Caco-2 (cell line): ENCODE data around the gene GNGT1. TPM values are rescaled to one million over a fixed set of nuclear protein-coding genes. Genes with fewer than 3 reads are reported as not detected.

Experiments
- BruUV-seq: library from RNA; stranded (reverse); fragments of 400-500 nt; replicated peaks from 2 replicates; lab custom pipeline; 2021; lab: Mats Ljungman, UMichigan
- CTCF ChIA-PET: fragments of 300-600 bp; sonication (Branson Sonifier 250); formaldehyde crosslinking; loops from one replicate; lab custom pipeline; 2022; ENCODE audit warnings: antibody characterized with exemption; lab: Charles Lee
- POLR2A ChIA-PET: fragments of 300-600 bp; sonication (Branson Sonifier 250); formaldehyde crosslinking; loops from one replicate; lab custom pipeline; 2022; ENCODE audit warnings: antibody characterized with exemption; lab: Charles Lee
- DNase-seq, 2 experiments: peaks; one replicate each; pipeline versions ENCODE4 v3.0.0 to v3.0.0-alpha.2; 2020 to 2022
- H3K27me3 ChIP-seq: replicated peaks from 2 replicates; pipeline ENCODE4 v1.6.0; 2011; ENCODE audit warnings: low read length; ENCODE audit not compliant: control insufficient read depth, insufficient read depth
- H3K36me3 ChIP-seq: 2 replicates; pipeline ENCODE4 v1.5.1; 2011; ENCODE audit warnings: low read length; ENCODE audit not compliant: control insufficient read depth, insufficient read depth
- H3K4me1 ChIP-seq: fragments of 250-450 bp; sonication (Bioruptor Pico); 2 replicates; pipeline ENCODE4 v1.5.1; 2020; ENCODE audit warnings: mild to moderate bottlenecking
- H3K4me3 ChIP-seq: 2 replicates; pipeline ENCODE4 v1.5.1; 2011; ENCODE audit warnings: low read depth, mild to moderate bottlenecking, control low read depth, low read length
- H3K9me3 ChIP-seq: fragments of 250-450 bp; sonication (Bioruptor Pico); 2 replicates; pipeline ENCODE4 v1.5.1; 2020; ENCODE audit warnings: mild to moderate bottlenecking, moderate library complexity
- H3K27ac Mint-ChIP-seq: one replicate; pipeline ENCODE4 v1.8.0; 2022; ENCODE audit warnings: mixed read lengths; ENCODE audit not compliant: unreplicated experiment
- H3K27me3 Mint-ChIP-seq: one replicate; pipeline ENCODE4 v1.8.0; 2022; ENCODE audit warnings: mixed read lengths; ENCODE audit not compliant: insufficient read depth, unreplicated experiment
- H3K36me3 Mint-ChIP-seq: one replicate; pipeline ENCODE4 v1.8.0; 2022; ENCODE audit warnings: mild to moderate bottlenecking, mixed read lengths; ENCODE audit not compliant: insufficient read depth, unreplicated experiment
- H3K4me1 Mint-ChIP-seq: one replicate; pipeline ENCODE4 v1.8.0; 2022; ENCODE audit warnings: low read depth, mixed read lengths; ENCODE audit not compliant: unreplicated experiment
- H3K4me3 Mint-ChIP-seq: one replicate; pipeline ENCODE4 v1.8.0; 2022; ENCODE audit warnings: mild to moderate bottlenecking, moderate library complexity, mixed read lengths; ENCODE audit not compliant: unreplicated experiment
- H3K9me3 Mint-ChIP-seq: one replicate; pipeline ENCODE4 v1.8.0; 2022; ENCODE audit warnings: mixed read lengths; ENCODE audit not compliant: unreplicated experiment
- intact Hi-C: fragments of 100-400 bp; cut with micrococcal nuclease; formaldehyde crosslinking; loops from one replicate; pipeline ENCODE4 v1.10.0; 2022; ENCODE audit not compliant: unreplicated experiment
- total RNA-seq: library from RNA; stranded (reverse); gene quantifications from 2 replicates; pipeline ENCODE4 v1.2.3, GENCODE V29; 2022
- TF ChIP-seq, protein P1 (sequence below), 2 experiments: fragments of 200-600 bp in 1 of 2; IDR thresholded peaks; 1 replicate in 1 of 2; 2 replicates in 1 of 2; pipeline versions ENCODE4 v1.5.1 to v1.8.0; 2011 to 2022; ENCODE audit warnings: antibody characterized with exemption in 1 of 2, control low read depth in 1 of 2, inconsistent platforms in 1 of 2, low read depth in 1 of 2, low read length in 1 of 2, mild to moderate bottlenecking in 1 of 2, moderate library complexity in 1 of 2; ENCODE audit not compliant: insufficient read depth in 1 of 2, severe bottlenecking in 1 of 2, unreplicated experiment in 1 of 2

GNGT1 gene
- total RNA-seq, 1 experiment from 2014 or later: 0.54 TPM

DNA sequence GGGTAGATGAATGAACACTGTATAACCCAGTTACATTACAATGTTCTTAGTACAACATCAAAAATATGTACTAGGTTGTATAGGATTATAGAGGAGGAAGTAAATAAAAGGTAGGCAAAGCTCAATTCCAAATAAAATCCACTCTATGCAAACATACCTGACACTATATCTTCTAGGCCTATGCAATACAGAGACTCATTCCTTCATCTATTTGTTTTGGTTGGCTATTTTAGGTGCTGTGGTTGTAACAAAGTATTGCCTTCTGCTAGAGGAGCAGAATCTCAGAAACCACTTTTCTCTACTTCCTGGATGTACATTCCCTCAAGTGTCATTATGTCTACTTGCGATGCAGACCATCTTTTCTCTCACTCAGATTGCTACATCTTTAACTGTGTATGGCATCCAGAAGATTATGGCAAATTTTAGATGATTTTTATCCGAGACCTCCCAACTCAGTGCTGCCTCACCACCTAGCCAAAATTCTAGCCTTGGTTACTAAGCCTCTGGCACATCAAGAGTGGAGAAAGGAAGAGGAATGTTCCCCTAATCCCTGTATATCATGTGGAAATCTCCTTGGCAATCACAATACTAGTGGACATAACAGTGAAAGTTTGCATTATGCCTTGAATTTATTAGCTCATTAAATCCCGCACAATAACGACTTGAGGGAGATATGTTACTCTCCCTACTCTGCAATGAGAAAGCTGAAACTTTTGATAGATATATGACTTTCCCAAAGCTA lies 10.3 kb upstream of the GNGT1 start:
- no TSS peak for BruUV-seq
- peaks cover 10% of the 10 kb centered on the region for H3K4me1 ChIP-seq
- intact Hi-C loops: no loop called here
- CTCF ChIA-PET: no interaction called here
- Mint-ChIP-seq H3K9me3 (no peaks in the 10 kb centered on the region), H3K4me3 (no peak overlapping the region), H3K4me1 (peaks cover 6% of the 10 kb centered on the region), H3K27ac (no peak overlapping the region), H3K27me3 (peaks cover 2% of the 10 kb centered on the region), H3K36me3 (no peaks in the 10 kb centered on the region)
- POLR2A ChIA-PET: no interaction called here
- no peaks in the 10 kb centered on the region for H3K27me3 ChIP-seq
- DNase-seq: no peak
- TF ChIP-seq, protein P1, sequence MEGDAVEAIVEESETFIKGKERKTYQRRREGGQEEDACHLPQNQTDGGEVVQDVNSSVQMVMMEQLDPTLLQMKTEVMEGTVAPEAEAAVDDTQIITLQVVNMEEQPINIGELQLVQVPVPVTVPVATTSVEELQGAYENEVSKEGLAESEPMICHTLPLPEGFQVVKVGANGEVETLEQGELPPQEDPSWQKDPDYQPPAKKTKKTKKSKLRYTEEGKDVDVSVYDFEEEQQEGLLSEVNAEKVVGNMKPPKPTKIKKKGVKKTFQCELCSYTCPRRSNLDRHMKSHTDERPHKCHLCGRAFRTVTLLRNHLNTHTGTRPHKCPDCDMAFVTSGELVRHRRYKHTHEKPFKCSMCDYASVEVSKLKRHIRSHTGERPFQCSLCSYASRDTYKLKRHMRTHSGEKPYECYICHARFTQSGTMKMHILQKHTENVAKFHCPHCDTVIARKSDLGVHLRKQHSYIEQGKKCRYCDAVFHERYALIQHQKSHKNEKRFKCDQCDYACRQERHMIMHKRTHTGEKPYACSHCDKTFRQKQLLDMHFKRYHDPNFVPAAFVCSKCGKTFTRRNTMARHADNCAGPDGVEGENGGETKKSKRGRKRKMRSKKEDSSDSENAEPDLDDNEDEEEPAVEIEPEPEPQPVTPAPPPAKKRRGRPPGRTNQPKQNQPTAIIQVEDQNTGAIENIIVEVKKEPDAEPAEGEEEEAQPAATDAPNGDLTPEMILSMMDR (IDR thresholded peaks at IDR 0.05; ENCODE audit: insufficient read depth in 1 of 2, low read depth in 1 of 2, low read length in 1 of 2, severe bottlenecking in 1 of 2, unreplicated experiment in 1 of 2): no peak
- no peaks in the 10 kb centered on the region for H3K9me3 ChIP-seq
- H3K36me3 ChIP-seq: no peaks in the 10 kb centered on the region
- H3K4me3 ChIP-seq: no peak overlapping the region

DNA sequence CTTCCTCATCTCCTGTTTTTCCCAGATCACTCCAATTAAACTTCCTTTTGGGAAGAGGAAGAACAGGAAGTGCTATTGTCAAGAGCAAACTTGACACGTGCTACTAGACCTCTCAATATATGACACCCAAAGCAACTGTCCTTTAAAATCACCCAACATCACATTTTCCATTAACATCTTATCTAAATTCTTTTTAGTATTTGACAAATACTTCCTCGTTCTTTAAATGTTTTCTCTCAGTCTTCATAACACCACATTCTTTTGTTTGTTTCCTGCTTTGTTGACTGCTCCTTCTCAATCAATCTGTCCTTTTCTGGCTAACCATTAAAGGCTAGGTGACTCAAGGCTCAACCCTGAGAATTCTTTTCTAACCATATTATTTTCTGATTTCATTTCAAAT lies 8.7 kb upstream of the GNGT1 start:
- Mint-ChIP-seq H3K27me3 (peaks cover 2% of the 10 kb centered on the region), H3K9me3 (no peaks in the 10 kb centered on the region), H3K27ac (no peak overlapping the region), H3K4me3 (no peak overlapping the region), H3K36me3 (no peaks in the 10 kb centered on the region), H3K4me1 (peaks cover 6% of the 10 kb centered on the region)
- no TSS peak for BruUV-seq
- Histone ChIP-seq H3K27me3 (no peaks in the 10 kb centered on the region), H3K9me3 (no peaks in the 10 kb centered on the region), H3K36me3 (no peaks in the 10 kb centered on the region), H3K4me1 (peaks cover 10% of the 10 kb centered on the region), H3K4me3 (no peak overlapping the region)
- ChIA-PET CTCF (no interaction called here), POLR2A (no interaction called here)
- intact Hi-C loops: no loop called here
- no peak for DNase-seq
- TF ChIP-seq, protein P1 (IDR thresholded peaks at IDR 0.05; ENCODE audit: insufficient read depth in 1 of 2, low read depth in 1 of 2, low read length in 1 of 2, severe bottlenecking in 1 of 2, unreplicated experiment in 1 of 2): no peak

DNA sequence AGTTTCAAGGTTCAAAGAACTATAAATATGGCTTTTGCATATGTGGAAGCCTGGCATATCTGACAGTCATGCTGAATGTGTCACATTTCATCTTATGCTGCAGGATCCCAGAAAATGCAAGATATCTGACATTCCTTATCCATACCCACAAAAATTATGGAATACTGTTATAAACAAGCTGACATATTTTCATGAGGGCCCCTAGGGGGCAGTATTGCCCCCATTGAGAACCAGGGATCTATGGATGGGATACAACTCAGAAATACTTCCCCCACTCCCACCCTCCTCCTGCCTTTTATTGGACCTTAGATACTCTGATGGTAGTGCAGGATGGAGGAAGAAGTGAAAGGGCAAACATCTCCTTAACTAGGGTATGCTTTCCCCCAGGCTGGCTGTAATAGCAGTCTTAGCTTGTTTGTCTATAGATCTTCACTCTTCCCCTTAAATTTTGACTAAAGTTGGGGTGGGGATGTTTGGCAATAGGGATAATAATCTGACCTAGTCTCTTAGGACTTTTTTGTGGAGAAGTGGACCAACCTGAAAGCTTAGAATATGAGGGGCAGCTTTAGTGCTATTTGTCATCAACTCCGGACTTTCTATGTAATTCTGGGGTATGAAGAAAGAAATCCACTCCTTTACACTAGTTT lies 3.5 kb upstream of the GNGT1 start:
- no peak overlapping the region for H3K4me3 Mint-ChIP-seq
- TF ChIP-seq, protein P1 (IDR thresholded peaks at IDR 0.05; ENCODE audit: insufficient read depth in 1 of 2, low read depth in 1 of 2, low read length in 1 of 2, severe bottlenecking in 1 of 2, unreplicated experiment in 1 of 2): peak; percentile 56 to 60
- no TSS peak for BruUV-seq
- Histone ChIP-seq H3K9me3 (no peaks in the 10 kb centered on the region), H3K4me3 (no peak overlapping the region), H3K36me3 (no peaks in the 10 kb centered on the region), H3K4me1 (peaks cover under 1% of the 10 kb centered on the region; the same call in 1 of the 2 replicates), H3K27me3 (no peaks in the 10 kb centered on the region; the same call in 1 of the 2 replicates)
- H3K9me3 Mint-ChIP-seq: no peaks in the 10 kb centered on the region
- intact Hi-C loops: loop anchor here (1.0 to 10.0 kb wide), 3 partner anchors 185 to 319 kb away; no protein-coding TSS in a partner anchor
- peaks cover 3% of the 10 kb centered on the region for H3K27me3 Mint-ChIP-seq
- DNase-seq: no peak
- H3K36me3 Mint-ChIP-seq: no peaks in the 10 kb centered on the region
- CTCF ChIA-PET: interaction anchor here (0.6 to 1.0 kb wide), 2 partner anchors 185 to 1897 kb away, joined by 3 read pairs; no protein-coding TSS in a partner anchor
- H3K4me1 Mint-ChIP-seq: peaks cover 1% of the 10 kb centered on the region
- POLR2A ChIA-PET: no interaction called here
- no peak overlapping the region for H3K27ac Mint-ChIP-seq
